ENCODE measurements around the gene SLC16A2.
A peak's percentile ranks its signal among the peaks of the same experiment; 100 is the strongest.

The SLC16A2 gene

DNA sequence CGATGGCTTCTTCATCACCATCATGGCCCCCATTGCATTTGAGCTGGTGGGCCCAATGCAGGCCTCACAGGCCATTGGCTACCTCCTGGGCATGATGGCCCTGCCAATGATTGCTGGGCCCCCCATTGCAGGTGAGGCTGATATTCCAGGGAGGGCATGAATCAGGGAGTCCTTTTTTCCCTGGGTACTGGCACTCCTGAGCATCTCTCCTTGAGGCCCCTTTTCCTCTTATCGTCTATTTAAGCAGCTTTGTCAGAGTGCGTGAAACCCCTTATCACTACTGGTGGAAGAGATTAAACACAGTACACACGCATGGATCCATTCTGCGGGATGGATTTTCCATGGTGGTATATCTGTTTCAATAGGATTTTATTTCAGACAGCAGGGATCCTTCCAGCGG lies 108.0 kb downstream of the SLC16A2 start:
- Histone ChIP-seq H3K27me3 (ENCODE audit: control insufficient read depth in 1 of 2, insufficient read depth in 2 of 2, low read length in 2 of 2) (no peaks in the 10 kb centered on the region), H3K27ac (ENCODE audit: low read depth, low read length) (no peak overlapping the region), H3K36me3 (ENCODE audit: control insufficient read depth in 1 of 2, insufficient read depth in 2 of 2, low read length in 2 of 2) (no peaks in the 10 kb centered on the region), H3K4me3 (ENCODE audit: low read depth in 1 of 2, low read length in 2 of 2) (no peak overlapping the region), H3K9ac (ENCODE audit: low read depth in 1 of 2, low read length in 2 of 2) (no peak overlapping the region), H3K9me3 (ENCODE audit: control insufficient read depth in 1 of 2, low read length in 2 of 2) (no peaks in the 10 kb centered on the region), H3K4me1 (ENCODE audit: control insufficient read depth in 1 of 2, insufficient read depth in 2 of 2, low read length in 2 of 2) (peaks cover 0 to 5% of the 10 kb centered on the region in 2 donors)

DNA sequence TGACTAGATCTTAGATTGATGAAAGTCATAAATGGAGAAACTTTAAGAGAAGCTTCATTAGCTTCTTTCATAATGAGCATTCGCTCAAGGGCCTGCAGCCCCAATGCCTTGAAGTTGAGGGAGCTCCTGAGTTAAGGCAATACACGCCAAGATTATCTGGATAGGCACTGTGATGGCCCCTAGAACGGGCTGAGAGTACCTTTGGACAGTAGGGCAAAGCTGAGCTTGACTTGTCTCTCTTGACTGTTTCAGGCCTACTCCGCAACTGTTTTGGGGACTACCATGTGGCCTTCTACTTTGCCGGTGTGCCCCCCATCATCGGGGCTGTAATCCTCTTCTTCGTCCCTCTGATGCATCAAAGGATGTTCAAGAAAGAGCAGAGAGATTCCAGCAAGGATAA lies 109.8 kb downstream of the SLC16A2 start:
- H3K9ac ChIP-seq (ENCODE audit: low read depth in 1 of 2, low read length in 2 of 2) = no peak overlapping the region
- no peaks in the 10 kb centered on the region for H3K27me3 ChIP-seq (ENCODE audit: control insufficient read depth in 1 of 2, insufficient read depth in 2 of 2, low read length in 2 of 2)
- H3K4me3 ChIP-seq (ENCODE audit: low read depth in 1 of 2, low read length in 2 of 2) = no peak overlapping the region
- H3K9me3 ChIP-seq (ENCODE audit: control insufficient read depth in 1 of 2, low read length in 2 of 2) = no peaks in the 10 kb centered on the region
- H3K27ac ChIP-seq (ENCODE audit: low read depth, low read length) = no peak overlapping the region
- peaks cover 0 to 14% of the 10 kb centered on the region in 2 donors for H3K4me1 ChIP-seq (ENCODE audit: control insufficient read depth in 1 of 2, insufficient read depth in 2 of 2, low read length in 2 of 2)
- H3K36me3 ChIP-seq (ENCODE audit: control insufficient read depth in 1 of 2, insufficient read depth in 2 of 2, low read length in 2 of 2) = no peaks in the 10 kb centered on the region

DNA sequence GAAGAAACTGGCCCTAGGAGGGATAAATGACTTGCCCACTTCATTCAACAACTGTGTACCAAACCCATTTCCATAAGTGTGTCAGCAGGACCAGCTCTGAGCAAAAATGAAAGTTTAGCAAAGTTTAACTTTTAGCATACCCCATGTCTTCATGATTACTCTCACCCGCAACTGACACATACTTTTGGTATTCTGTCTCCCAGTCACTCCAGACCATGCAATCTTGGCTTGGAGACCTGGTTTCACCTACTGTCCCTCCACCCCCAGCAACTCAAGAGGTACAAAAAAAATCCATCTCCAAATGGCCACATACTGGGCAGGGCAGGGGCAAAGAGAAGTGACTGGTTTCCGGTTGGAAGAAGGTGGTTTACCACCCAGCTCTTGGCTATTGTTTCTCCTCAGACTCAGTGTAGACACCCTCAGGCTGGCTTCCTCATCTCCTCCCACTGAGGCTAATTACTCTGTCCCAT lies 113.3 kb downstream of the SLC16A2 start:
- no peak overlapping the region for H3K9ac ChIP-seq (ENCODE audit: low read depth in 1 of 2, low read length in 2 of 2)
- peaks cover 0 to 9% of the 10 kb centered on the region in 2 donors for H3K4me1 ChIP-seq (ENCODE audit: control insufficient read depth in 1 of 2, insufficient read depth in 2 of 2, low read length in 2 of 2)
- no peak overlapping the region for H3K27ac ChIP-seq (ENCODE audit: low read depth, low read length)
- H3K9me3 ChIP-seq (ENCODE audit: control insufficient read depth in 1 of 2, low read length in 2 of 2) = no peaks in the 10 kb centered on the region
- H3K4me3 ChIP-seq (ENCODE audit: low read depth in 1 of 2, low read length in 2 of 2) = no peak overlapping the region
- no peaks in the 10 kb centered on the region for H3K27me3 ChIP-seq (ENCODE audit: control insufficient read depth in 1 of 2, insufficient read depth in 2 of 2, low read length in 2 of 2)
- no peaks in the 10 kb centered on the region for H3K36me3 ChIP-seq (ENCODE audit: control insufficient read depth in 1 of 2, insufficient read depth in 2 of 2, low read length in 2 of 2)

DNA sequence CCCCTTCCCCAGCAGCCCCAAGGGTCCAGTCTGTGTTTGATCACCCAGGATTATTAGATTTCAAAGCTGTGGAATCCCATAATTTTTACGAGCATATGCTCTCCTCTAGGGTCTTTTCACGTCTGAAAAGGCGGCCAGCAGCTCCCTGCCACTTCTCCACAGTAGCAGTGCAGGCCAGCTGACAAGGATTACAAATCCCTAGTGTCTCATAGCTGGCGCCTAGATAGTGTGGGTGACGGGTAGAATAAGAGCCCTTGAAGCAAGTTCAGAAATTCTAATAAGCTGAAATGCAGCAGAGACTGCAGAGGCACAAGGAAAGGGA lies 113.8 kb downstream of the SLC16A2 start:
- Histone ChIP-seq H3K9ac (ENCODE audit: low read depth in 1 of 2, low read length in 2 of 2) (peak overlapping the region in 1 of 2 donors; percentile 86), H3K27me3 (ENCODE audit: control insufficient read depth in 1 of 2, insufficient read depth in 2 of 2, low read length in 2 of 2) (no peaks in the 10 kb centered on the region), H3K36me3 (ENCODE audit: control insufficient read depth in 1 of 2, insufficient read depth in 2 of 2, low read length in 2 of 2) (no peaks in the 10 kb centered on the region), H3K27ac (ENCODE audit: low read depth, low read length) (no peak overlapping the region), H3K9me3 (ENCODE audit: control insufficient read depth in 1 of 2, low read length in 2 of 2) (no peaks in the 10 kb centered on the region), H3K4me3 (ENCODE audit: low read depth in 1 of 2, low read length in 2 of 2) (peak overlapping the region in 1 of 2 donors; percentile 66), H3K4me1 (ENCODE audit: control insufficient read depth in 1 of 2, insufficient read depth in 2 of 2, low read length in 2 of 2) (peaks cover 0 to 9% of the 10 kb centered on the region in 2 donors)

DNA sequence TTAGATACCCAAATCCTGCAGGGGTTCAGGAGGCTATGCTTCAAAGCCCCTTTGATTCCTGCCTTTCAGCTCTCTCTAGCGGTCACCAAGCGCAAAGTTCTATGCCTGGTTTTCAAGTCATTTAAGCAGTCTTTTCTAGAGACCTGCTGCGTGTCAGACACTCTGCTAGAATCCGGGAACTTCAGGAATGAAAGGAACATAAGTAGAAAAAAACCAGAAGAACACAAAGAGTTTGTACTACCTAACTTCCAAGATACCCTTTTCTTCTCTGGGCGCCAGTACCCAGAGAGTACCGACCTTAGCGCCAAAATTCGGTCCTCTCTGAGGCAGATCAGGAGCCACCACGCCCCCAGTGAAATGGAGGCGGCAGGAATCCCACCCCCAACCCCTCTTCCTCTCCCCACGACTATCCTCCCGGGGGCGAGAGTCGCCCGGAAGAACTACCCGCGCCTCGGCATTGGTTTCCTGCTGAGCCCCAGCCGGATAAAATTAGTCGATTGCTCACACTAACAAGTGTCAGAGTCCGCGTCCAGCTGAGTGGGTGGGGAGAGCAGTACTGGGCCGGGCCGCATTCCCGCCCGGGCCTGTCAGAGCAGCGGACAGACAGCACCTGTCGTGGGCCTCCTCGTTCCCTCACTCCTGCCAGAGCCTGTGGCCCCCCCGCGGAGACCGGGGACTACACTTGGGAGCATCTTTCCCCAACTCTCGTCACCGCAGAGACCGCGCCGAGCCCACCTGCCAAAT lies 114.3 kb downstream of the SLC16A2 start:
- H3K4me3 ChIP-seq (ENCODE audit: low read depth in 1 of 2, low read length in 2 of 2) = peak overlapping the region; percentile 66 to 71

DNA sequence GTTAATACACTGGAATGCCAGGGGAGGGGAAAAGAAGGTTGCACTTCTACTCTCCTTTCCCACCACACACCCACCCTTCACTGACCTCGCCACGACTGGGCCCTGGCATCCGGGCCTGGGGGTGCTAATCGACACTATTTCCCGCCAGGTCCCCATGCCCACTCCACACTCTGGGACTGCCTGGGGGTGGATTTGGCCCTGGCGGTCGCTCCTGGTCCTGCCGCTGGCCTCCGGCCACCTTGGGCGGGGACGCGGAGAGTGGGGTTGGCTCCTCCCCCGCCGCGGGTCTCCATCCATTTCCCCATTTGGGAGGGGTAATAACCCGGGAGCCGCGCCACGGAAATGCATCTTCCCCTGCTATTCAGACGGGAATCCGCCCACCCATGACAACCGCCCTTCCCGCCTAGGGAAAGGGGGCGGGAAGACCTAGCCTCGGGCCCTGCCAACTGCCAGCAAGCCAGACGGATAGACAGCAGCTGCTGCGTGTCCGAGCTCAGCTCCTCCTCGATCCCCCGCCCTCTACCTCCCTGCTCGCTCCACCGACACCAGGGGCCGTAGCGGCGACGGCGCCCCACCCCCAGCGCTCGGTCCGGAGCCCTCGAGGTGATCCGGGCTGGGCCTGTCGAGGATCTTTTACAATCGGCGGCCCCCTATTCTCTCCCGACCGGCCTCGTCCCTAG lies 115.0 kb downstream of the SLC16A2 start:
- Histone ChIP-seq H3K9me3 (ENCODE audit: control insufficient read depth in 1 of 2, low read length in 2 of 2) (no peaks in the 10 kb centered on the region), H3K36me3 (ENCODE audit: control insufficient read depth in 1 of 2, insufficient read depth in 2 of 2, low read length in 2 of 2) (no peaks in the 10 kb centered on the region), H3K27me3 (ENCODE audit: control insufficient read depth in 1 of 2, insufficient read depth in 2 of 2, low read length in 2 of 2) (no peaks in the 10 kb centered on the region), H3K4me3 (ENCODE audit: low read depth in 1 of 2, low read length in 2 of 2) (peak overlapping the region; percentile 66 to 71), H3K27ac (ENCODE audit: low read depth, low read length) (peak overlapping the region; percentile 75), H3K4me1 (ENCODE audit: control insufficient read depth in 1 of 2, insufficient read depth in 2 of 2, low read length in 2 of 2) (peaks cover 0 to 9% of the 10 kb centered on the region in 2 donors), H3K9ac (ENCODE audit: low read depth in 1 of 2, low read length in 2 of 2) (peak overlapping the region; percentile 66 to 86)

More for the DNA sequence above, 114.3 kb downstream of the SLC16A2 start:
- peak overlapping the region; percentile 66 to 86 for H3K9ac ChIP-seq (ENCODE audit: low read depth in 1 of 2, low read length in 2 of 2)
- no peaks in the 10 kb centered on the region for H3K27me3 ChIP-seq (ENCODE audit: control insufficient read depth in 1 of 2, insufficient read depth in 2 of 2, low read length in 2 of 2)
- peaks cover 0 to 9% of the 10 kb centered on the region in 2 donors for H3K4me1 ChIP-seq (ENCODE audit: control insufficient read depth in 1 of 2, insufficient read depth in 2 of 2, low read length in 2 of 2)
- H3K36me3 ChIP-seq (ENCODE audit: control insufficient read depth in 1 of 2, insufficient read depth in 2 of 2, low read length in 2 of 2) = no peaks in the 10 kb centered on the region
- no peaks in the 10 kb centered on the region for H3K9me3 ChIP-seq (ENCODE audit: control insufficient read depth in 1 of 2, low read length in 2 of 2)
- H3K27ac ChIP-seq (ENCODE audit: low read depth, low read length) = peak overlapping the region; percentile 75

DNA sequence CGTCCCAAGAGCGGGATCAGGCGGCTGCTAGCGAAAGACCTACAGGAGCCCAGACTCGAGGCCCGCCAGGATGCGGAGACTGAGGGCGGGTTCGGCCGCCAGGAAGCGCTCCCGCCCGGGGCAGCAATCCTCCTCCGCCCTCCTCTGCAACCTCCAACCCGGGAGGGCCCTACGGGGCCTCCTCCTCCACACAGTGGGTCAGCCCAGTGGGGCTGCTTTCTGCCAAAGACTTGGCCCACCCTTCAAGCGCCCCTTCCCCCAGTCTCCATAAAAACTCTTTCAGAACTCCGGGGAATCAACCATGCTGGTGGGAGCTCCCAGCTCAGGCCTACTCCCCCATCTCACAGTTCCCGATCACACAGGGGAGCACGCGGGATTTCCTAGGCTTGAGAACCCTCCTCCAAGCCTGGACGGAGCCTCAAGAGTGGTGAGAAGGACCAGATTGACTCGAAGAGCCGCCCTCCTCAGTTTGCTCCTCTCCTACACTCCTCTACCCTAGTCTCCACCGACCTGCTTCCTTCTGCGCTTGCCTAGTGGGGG lies 115.6 kb downstream of the SLC16A2 start:
- Histone ChIP-seq H3K9ac (ENCODE audit: low read depth in 1 of 2, low read length in 2 of 2) (peak overlapping the region; percentile 6 to 51), H3K27me3 (ENCODE audit: control insufficient read depth in 1 of 2, insufficient read depth in 2 of 2, low read length in 2 of 2) (no peaks in the 10 kb centered on the region), H3K27ac (ENCODE audit: low read depth, low read length) (peak overlapping the region; percentile 56), H3K4me3 (ENCODE audit: low read depth in 1 of 2, low read length in 2 of 2) (peak overlapping the region; percentile 66 to 71), H3K4me1 (ENCODE audit: control insufficient read depth in 1 of 2, insufficient read depth in 2 of 2, low read length in 2 of 2) (peaks cover 0 to 9% of the 10 kb centered on the region in 2 donors), H3K9me3 (ENCODE audit: control insufficient read depth in 1 of 2, low read length in 2 of 2) (no peaks in the 10 kb centered on the region), H3K36me3 (ENCODE audit: control insufficient read depth in 1 of 2, insufficient read depth in 2 of 2, low read length in 2 of 2) (no peaks in the 10 kb centered on the region)

DNA sequence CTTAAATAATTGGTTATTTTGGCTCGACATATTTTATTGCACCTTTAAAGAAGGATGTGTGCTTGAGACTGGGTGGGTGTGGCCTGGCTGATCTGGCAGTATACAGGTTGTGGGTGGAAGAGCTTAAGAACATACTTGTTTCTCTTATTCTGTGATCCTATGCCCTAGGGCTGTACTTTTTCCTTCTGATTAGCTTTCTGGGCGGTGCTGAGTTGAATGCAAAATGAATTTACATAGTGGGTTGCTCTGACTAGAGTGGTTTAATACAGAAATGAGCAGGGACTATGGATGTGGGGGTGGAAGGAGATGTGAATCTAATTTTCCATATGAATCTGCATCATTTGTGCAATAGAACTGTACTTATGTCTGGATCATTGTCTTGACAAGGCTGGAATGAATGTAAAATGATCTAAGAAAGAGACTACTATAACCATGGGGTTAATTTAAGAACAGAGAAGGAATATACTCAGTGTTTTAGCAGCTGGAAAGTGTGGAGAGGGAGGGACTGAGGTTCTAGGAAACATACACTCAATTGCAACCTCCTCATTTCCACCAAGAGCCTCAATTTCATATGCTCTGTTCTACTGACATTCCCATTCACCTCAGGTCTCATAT lies 119.4 kb downstream of the SLC16A2 start:
- H3K4me3 ChIP-seq (ENCODE audit: low read depth in 1 of 2, low read length in 2 of 2) = no peak overlapping the region
- no peak overlapping the region for H3K9ac ChIP-seq (ENCODE audit: low read depth in 1 of 2, low read length in 2 of 2)
- H3K27me3 ChIP-seq (ENCODE audit: control insufficient read depth in 1 of 2, insufficient read depth in 2 of 2, low read length in 2 of 2) = no peaks in the 10 kb centered on the region
- H3K27ac ChIP-seq (ENCODE audit: low read depth, low read length) = no peak overlapping the region
- no peaks in the 10 kb centered on the region for H3K4me1 ChIP-seq (ENCODE audit: control insufficient read depth in 1 of 2, insufficient read depth in 2 of 2, low read length in 2 of 2)
- no peaks in the 10 kb centered on the region for H3K36me3 ChIP-seq (ENCODE audit: control insufficient read depth in 1 of 2, insufficient read depth in 2 of 2, low read length in 2 of 2)
- no peaks in the 10 kb centered on the region for H3K9me3 ChIP-seq (ENCODE audit: control insufficient read depth in 1 of 2, low read length in 2 of 2)

DNA sequence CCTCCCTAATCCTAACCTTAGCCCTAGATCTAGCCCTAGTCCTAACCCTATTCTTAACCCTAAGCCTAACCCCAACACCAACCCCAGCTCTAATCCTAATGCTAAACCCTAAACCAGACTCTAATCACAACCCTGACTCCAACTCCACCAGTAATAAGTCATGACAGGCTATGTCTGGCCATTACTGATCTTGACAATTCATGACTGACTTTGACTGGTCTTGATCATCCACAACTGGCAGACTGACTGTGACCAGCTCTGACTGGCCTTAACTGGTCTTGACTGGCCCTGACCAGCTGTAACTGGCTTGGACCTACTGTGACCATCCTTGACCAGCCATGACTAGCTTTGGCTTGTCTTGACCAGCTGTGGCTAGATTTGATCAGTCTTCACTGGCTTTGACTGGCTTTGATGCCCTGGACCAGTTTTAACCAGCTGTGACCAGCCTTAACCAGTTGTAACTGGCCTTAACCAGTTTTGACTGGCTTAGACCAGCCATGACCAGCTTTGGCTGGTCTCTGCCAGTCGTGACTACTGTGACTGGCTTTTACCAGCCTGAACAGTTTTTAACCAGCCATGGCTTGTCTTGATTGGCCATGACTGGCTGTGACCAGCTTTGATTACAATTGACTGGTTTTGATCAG lies 124.7 kb downstream of the SLC16A2 start:
- H3K27ac ChIP-seq (ENCODE audit: low read depth, low read length) = no peak overlapping the region
- no peaks in the 10 kb centered on the region for H3K27me3 ChIP-seq (ENCODE audit: control insufficient read depth in 1 of 2, insufficient read depth in 2 of 2, low read length in 2 of 2)
- H3K4me1 ChIP-seq (ENCODE audit: control insufficient read depth in 1 of 2, insufficient read depth in 2 of 2, low read length in 2 of 2) = no peaks in the 10 kb centered on the region

More for the DNA sequence above, 124.7 kb downstream of the SLC16A2 start:
- Histone ChIP-seq H3K36me3 (ENCODE audit: control insufficient read depth in 1 of 2, insufficient read depth in 2 of 2, low read length in 2 of 2) (no peaks in the 10 kb centered on the region), H3K9ac (ENCODE audit: low read depth in 1 of 2, low read length in 2 of 2) (no peak overlapping the region), H3K9me3 (ENCODE audit: control insufficient read depth in 1 of 2, low read length in 2 of 2) (no peaks in the 10 kb centered on the region), H3K4me3 (ENCODE audit: low read depth in 1 of 2, low read length in 2 of 2) (no peak overlapping the region)
